ENCODE results near the gene WDSUB1.

WDSUB1 gene

DNA sequence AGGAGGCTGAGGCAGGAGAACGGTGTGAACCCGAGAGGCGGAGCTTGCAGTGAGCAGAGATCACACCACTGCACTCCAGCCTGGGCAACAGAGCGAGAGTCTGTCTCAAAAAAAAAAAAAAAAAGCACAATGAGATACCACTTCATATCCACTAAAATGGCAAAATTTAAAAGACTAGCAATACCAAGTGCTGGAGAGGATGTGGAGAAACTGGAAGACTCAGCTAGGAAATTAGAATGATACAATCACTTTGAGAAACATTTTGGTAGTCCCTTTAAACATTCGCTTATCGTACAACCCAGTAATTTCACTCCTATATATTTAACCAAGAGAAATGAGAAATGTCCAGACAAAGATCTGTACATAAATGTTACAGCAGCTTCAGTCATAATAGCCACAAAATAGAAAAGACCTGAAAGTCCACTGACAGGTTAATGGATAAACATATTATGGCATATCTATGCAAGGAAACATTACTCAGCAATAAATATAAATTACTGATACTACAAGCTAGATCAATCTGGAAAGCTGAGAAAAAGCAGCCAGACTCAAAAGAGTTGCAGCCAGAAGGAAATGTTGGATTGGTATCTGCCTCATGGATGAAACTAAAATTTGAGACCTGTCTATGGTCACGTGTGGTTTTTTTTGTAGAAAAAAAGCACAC lies 40.0 kb downstream of the WDSUB1 start:
- TF ChIP-seq SIN3A (IDR thresholded peaks at IDR 0.05; ENCODE audit: borderline replicate concordance, insufficient read depth, low read length), result no peak
- TF ChIP-seq, protein P1, sequence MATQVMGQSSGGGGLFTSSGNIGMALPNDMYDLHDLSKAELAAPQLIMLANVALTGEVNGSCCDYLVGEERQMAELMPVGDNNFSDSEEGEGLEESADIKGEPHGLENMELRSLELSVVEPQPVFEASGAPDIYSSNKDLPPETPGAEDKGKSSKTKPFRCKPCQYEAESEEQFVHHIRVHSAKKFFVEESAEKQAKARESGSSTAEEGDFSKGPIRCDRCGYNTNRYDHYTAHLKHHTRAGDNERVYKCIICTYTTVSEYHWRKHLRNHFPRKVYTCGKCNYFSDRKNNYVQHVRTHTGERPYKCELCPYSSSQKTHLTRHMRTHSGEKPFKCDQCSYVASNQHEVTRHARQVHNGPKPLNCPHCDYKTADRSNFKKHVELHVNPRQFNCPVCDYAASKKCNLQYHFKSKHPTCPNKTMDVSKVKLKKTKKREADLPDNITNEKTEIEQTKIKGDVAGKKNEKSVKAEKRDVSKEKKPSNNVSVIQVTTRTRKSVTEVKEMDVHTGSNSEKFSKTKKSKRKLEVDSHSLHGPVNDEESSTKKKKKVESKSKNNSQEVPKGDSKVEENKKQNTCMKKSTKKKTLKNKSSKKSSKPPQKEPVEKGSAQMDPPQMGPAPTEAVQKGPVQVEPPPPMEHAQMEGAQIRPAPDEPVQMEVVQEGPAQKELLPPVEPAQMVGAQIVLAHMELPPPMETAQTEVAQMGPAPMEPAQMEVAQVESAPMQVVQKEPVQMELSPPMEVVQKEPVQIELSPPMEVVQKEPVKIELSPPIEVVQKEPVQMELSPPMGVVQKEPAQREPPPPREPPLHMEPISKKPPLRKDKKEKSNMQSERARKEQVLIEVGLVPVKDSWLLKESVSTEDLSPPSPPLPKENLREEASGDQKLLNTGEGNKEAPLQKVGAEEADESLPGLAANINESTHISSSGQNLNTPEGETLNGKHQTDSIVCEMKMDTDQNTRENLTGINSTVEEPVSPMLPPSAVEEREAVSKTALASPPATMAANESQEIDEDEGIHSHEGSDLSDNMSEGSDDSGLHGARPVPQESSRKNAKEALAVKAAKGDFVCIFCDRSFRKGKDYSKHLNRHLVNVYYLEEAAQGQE (IDR thresholded peaks at IDR 0.05; ENCODE audit: insufficient read depth in 1 of 2, low read depth in 2 of 2, low read length in 2 of 2), result no peak
- no peak for TF ChIP-seq FOXP2 (optimal IDR thresholded peaks at IDR 0.05; ENCODE audit: borderline replicate concordance, extremely low read depth, extremely low read length, insufficient read depth)
- no peak for TF ChIP-seq TAF1 (IDR thresholded peaks at IDR 0.05; ENCODE audit: borderline replicate concordance, insufficient read depth, low read length)

DNA sequence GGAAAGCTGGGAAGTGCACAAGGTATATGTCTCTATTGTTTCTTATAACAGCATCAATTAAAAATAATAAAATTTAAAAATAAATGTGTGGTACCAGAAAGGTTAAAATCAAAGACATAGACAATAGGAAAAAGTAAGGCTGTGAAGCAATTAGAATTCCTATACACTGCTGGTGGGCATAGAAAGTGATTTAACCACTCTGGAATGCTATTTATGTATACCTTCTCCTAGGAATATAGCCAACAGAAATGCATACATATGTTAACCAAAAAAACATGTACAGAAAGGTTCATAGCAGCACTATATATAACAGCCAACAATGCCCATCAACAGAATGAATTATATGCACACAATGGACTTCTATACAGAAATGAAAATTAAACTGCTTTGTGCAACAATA lies 43.0 kb downstream of the WDSUB1 start:
- TF ChIP-seq FOXP2 (optimal IDR thresholded peaks at IDR 0.05; ENCODE audit: borderline replicate concordance, extremely low read depth, extremely low read length, insufficient read depth) (no peak), TAF1 (IDR thresholded peaks at IDR 0.05; ENCODE audit: borderline replicate concordance, insufficient read depth, low read length) (no peak), SIN3A (IDR thresholded peaks at IDR 0.05; ENCODE audit: borderline replicate concordance, insufficient read depth, low read length) (no peak), POLR2AphosphoS5 (IDR thresholded peaks at IDR 0.05; ENCODE audit: low read depth, low read length) (no peak)
- TF ChIP-seq, protein P1 (IDR thresholded peaks at IDR 0.05; ENCODE audit: insufficient read depth in 1 of 2, low read depth in 2 of 2, low read length in 2 of 2), result no peak

DNA sequence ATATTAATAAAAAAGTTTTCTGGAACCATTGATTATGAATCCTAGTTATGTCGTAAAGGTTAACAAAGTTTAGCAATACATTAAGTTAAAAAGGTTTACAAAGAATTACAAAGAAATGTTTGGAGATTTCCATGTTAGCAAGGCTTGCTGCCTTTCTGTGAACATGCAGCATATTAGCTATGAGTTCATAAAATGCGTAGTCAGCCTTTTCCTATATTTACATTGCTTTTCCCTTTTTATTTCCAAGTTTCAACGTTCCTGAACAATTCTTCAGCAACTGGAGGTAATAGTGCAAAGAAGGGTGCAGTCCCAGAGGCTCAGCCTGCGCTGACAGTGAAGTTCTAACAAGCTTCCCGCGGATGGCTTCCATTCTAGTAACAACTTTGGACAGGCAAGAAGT lies 51.6 kb downstream of the WDSUB1 start:
- TF ChIP-seq SIN3A (IDR thresholded peaks at IDR 0.05; ENCODE audit: borderline replicate concordance, insufficient read depth, low read length) (no peak), FOXP2 (optimal IDR thresholded peaks at IDR 0.05; ENCODE audit: borderline replicate concordance, extremely low read depth, extremely low read length, insufficient read depth) (no peak), POLR2AphosphoS5 (IDR thresholded peaks at IDR 0.05; ENCODE audit: low read depth, low read length) (no peak), TAF1 (IDR thresholded peaks at IDR 0.05; ENCODE audit: borderline replicate concordance, insufficient read depth, low read length) (no peak)
- TF ChIP-seq, protein P1 (IDR thresholded peaks at IDR 0.05; ENCODE audit: insufficient read depth in 1 of 2, low read depth in 2 of 2, low read length in 2 of 2), result no peak

DNA sequence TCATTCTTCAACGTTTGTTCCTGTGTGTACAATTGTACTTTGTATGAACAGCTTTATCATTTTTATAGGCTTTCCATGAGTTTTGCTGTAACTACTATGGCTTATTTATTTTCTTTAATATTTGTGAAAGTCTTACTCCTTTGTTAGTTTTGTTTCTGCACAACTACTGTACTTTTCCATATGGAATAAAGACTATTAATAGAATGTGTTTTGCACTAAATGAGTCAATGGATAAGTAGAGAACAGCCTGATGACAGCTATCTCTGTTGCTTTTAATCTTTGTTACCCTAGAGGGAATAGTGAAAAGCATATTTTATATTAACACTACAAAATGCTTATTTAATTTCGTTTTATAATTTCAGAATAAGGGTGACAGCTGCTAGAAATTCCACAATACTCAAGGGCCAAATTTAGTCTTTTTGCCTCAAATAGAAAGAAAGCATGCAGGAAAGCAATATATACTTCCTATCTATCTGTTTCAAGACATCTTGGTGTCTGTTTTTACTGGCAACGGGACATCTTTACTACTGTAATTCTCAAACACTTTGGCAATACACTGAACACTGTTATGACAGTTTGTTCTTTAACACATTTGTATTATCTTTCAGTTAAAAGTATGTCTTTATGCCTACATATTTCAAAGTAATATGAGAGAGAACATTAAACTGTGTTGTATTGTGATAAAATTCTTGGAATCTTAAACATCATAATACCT lies 53.9 kb downstream of the WDSUB1 start:
- TF ChIP-seq TAF1 (IDR thresholded peaks at IDR 0.05; ENCODE audit: borderline replicate concordance, insufficient read depth, low read length) (no peak), FOXP2 (optimal IDR thresholded peaks at IDR 0.05; ENCODE audit: borderline replicate concordance, extremely low read depth, extremely low read length, insufficient read depth) (no peak), SIN3A (IDR thresholded peaks at IDR 0.05; ENCODE audit: borderline replicate concordance, insufficient read depth, low read length) (no peak), POLR2AphosphoS5 (IDR thresholded peaks at IDR 0.05; ENCODE audit: low read depth, low read length) (no peak)
- TF ChIP-seq, protein P1 (IDR thresholded peaks at IDR 0.05; ENCODE audit: insufficient read depth in 1 of 2, low read depth in 2 of 2, low read length in 2 of 2), result no peak
